Measurements from ENCODE around the gene SH2D3C.
A peak's percentile ranks its signal among the peaks of the same experiment; 100 is the strongest.

SH2D3C gene

GRCh38 chr9:127749090-127749787 is 29.2 kb downstream of the SH2D3C start:
- Histone ChIP-seq H3K9me3 (ENCODE audit: severe bottlenecking) (no peaks in the 10 kb centered on the region), H3K36me3 (peaks cover 22% of the 10 kb centered on the region), H3K4me3 (ENCODE audit: low read depth, low read length) (no peak overlapping the region), H3K27ac (no peak overlapping the region), H3K27me3 (ENCODE audit: insufficient read depth, low read depth, severe bottlenecking) (no peaks in the 10 kb centered on the region)
- TF ChIP-seq CTCF (IDR thresholded peaks at IDR 0.05; ENCODE audit: low read depth, low read length), result no peak
- no peak for DNase-seq

- Histone ChIP-seq H3K27ac (no peak overlapping the region), H3K4me3 (ENCODE audit: low read depth, low read length) (no peak overlapping the region), H3K27me3 (ENCODE audit: insufficient read depth, low read depth, severe bottlenecking) (no peaks in the 10 kb centered on the region), H3K36me3 (peaks cover 30% of the 10 kb centered on the region), H3K9me3 (ENCODE audit: severe bottlenecking) (peaks cover 6% of the 10 kb centered on the region)
- DNase-seq, result no peak
- TF ChIP-seq CTCF (IDR thresholded peaks at IDR 0.05; ENCODE audit: low read depth, low read length), result no peak; the same call in 1 of the 2 replicates
These were observed 31.4 kb downstream of the SH2D3C start for GRCh38 chr9:127746959-127747569.

- Histone ChIP-seq H3K4me3 (ENCODE audit: low read depth, low read length) (no peak overlapping the region), H3K9me3 (ENCODE audit: severe bottlenecking) (peaks cover 6% of the 10 kb centered on the region), H3K27ac (no peak overlapping the region), H3K27me3 (ENCODE audit: insufficient read depth, low read depth, severe bottlenecking) (no peaks in the 10 kb centered on the region), H3K36me3 (peaks cover 23% of the 10 kb centered on the region)
- TF ChIP-seq CTCF (IDR thresholded peaks at IDR 0.05; ENCODE audit: low read depth, low read length), result no peak
- DNase-seq, result no peak
These were observed 33.9 kb downstream of the SH2D3C start for GRCh38 chr9:127744398-127745110.

GRCh38 chr9:127742435-127743088 is 35.9 kb downstream of the SH2D3C start:
- peak; percentile 80 for DNase-seq
- Histone ChIP-seq H3K27ac (no peak overlapping the region; the same call in none of the 2 replicates), H3K9me3 (ENCODE audit: severe bottlenecking) (peaks cover 6% of the 10 kb centered on the region), H3K36me3 (peaks cover 10% of the 10 kb centered on the region), H3K4me3 (ENCODE audit: low read depth, low read length) (no peak overlapping the region), H3K27me3 (ENCODE audit: insufficient read depth, low read depth, severe bottlenecking) (no peaks in the 10 kb centered on the region)
- TF ChIP-seq CTCF (IDR thresholded peaks at IDR 0.05; ENCODE audit: low read depth, low read length), result no peak

- no peak overlapping the region for H3K4me3 ChIP-seq (ENCODE audit: low read depth, low read length)
- peaks cover 10% of the 10 kb centered on the region for H3K36me3 ChIP-seq
- no peak for TF ChIP-seq CTCF (IDR thresholded peaks at IDR 0.05; ENCODE audit: low read depth, low read length)
- no peaks in the 10 kb centered on the region for H3K27me3 ChIP-seq (ENCODE audit: insufficient read depth, low read depth, severe bottlenecking)
- DNase-seq, result peak; percentile 55
- no peak overlapping the region; the same call in none of the 2 replicates for H3K27ac ChIP-seq
- peaks cover 6% of the 10 kb centered on the region for H3K9me3 ChIP-seq (ENCODE audit: severe bottlenecking)
These were observed 36.5 kb downstream of the SH2D3C start for GRCh38 chr9:127741831-127742434.
